Endothelial cell of umbilical vein (primary cell): ENCODE data around the gene ZNF563.

ENCODE experiments used
- CTCF ChIP-seq, 2 donors: IDR thresholded peaks; 1 replicate in 1 of 2; 2 replicates in 1 of 2; pipeline ENCODE4 v1.5.1; 2011; ENCODE audit warnings: low read length in 2 of 2, mild to moderate bottlenecking in 2 of 2, moderate library complexity in 2 of 2, control low read depth in 1 of 2, inconsistent platforms in 1 of 2, low read depth in 1 of 2; ENCODE audit not compliant: insufficient read depth in 1 of 2; ENCODE audit errors: extremely low read depth in 1 of 2
- EZH2 ChIP-seq: IDR thresholded peaks from 2 replicates; pipeline ENCODE4 v1.6.1; 2012; ENCODE audit warnings: borderline replicate concordance, low read depth, mild to moderate bottlenecking, moderate library complexity, low read length, inconsistent platforms; ENCODE audit not compliant: severe bottlenecking
- FOS ChIP-seq: IDR thresholded peaks from 2 replicates; pipeline ENCODE4 v1.6.1; 2011; ENCODE audit warnings: mild to moderate bottlenecking, low read length, moderate library complexity, borderline replicate concordance; ENCODE audit not compliant: insufficient read depth
- POLR2A ChIP-seq: IDR thresholded peaks from 2 replicates; pipeline ENCODE4 v1.6.1; 2012; ENCODE audit warnings: low read depth, mild to moderate bottlenecking, control low read depth, low read length
- POLR2AphosphoS5 ChIP-seq: IDR thresholded peaks from 2 replicates; pipeline ENCODE4 v1.6.1; 2012; ENCODE audit warnings: low read depth, mild to moderate bottlenecking, control low read depth, low read length, moderate library complexity; ENCODE audit not compliant: insufficient read depth
- TF ChIP-seq, protein P1 (sequence below): IDR thresholded peaks from 2 replicates; pipeline ENCODE4 v1.6.1; 2011; ENCODE audit not compliant: insufficient read depth, insufficient read length

DNA sequence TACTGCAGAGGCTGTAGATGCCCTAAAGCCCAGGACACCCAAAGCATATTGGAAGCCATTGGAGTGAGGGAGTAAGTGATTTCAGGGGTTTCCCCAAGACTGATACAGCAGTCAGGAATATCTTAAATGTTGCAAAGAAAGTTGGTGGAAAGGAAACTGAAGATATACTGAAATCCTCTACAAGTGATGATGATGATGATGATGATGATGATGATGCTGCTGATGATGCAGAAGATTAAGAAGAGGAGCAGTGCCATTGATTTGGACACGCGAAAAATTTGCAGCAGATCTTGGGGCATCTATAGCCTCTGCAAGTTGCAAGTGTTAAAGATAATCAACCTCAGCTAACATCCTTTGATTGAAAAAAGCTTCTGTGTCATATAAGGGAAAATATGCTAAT is 62.6 kb downstream of the ZNF563 start:
- TF ChIP-seq, protein P1, sequence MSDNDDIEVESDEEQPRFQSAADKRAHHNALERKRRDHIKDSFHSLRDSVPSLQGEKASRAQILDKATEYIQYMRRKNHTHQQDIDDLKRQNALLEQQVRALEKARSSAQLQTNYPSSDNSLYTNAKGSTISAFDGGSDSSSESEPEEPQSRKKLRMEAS = no peak
- TF ChIP-seq POLR2A (no peak), CTCF (IDR thresholded peaks at IDR 0.05; ENCODE audit: extremely low read depth in 1 of 2, insufficient read depth in 1 of 2, low read depth in 1 of 2, low read length in 2 of 2) (no peak), POLR2AphosphoS5 (no peak), FOS (no peak), EZH2 (no peak)
